Measurements from ENCODE around the gene TRAF3IP3.

- TF ChIP-seq KDM1A (CRISPR knock-in tag; IDR thresholded peaks at IDR 0.05) = no peak
- TF ChIP-seq TARDBP (CRISPR knock-in tag; IDR thresholded peaks at IDR 0.05) = no peak
- no peak for TF ChIP-seq RAD21 (CRISPR knock-in tag; IDR thresholded peaks at IDR 0.05)
- TF ChIP-seq ZNF12 (CRISPR knock-in tag; IDR thresholded peaks at IDR 0.05) = no peak
- no peak for TF ChIP-seq RXRA (CRISPR knock-in tag; IDR thresholded peaks at IDR 0.05)
Measured at GRCh38 chr1:209783386-209783785, 27.5 kb downstream of the TRAF3IP3 start.

Measured in HepG2 (cell line).